Endothelial cell of umbilical vein (primary cell): Measurements from ENCODE around the gene TRERF1. TPM values are rescaled to one million over a fixed set of nuclear protein-coding genes. Genes with fewer than 3 reads are reported as not detected.

Experiments used
- BruUV-seq: library from RNA; stranded (reverse); fragments of 400-500 nt; replicated peaks from 2 replicates; lab custom pipeline; 2021; lab: Mats Ljungman, UMichigan
- CTCF ChIA-PET: fragments of 300-600, 350-600 bp; sonication (Branson Sonifier 250); formaldehyde crosslinking; loops from one replicate; lab custom pipeline; 2021; ENCODE audit warnings: antibody characterized with exemption, inconsistent platforms; lab: Charles Lee
- POLR2A ChIA-PET: fragments of 300-600, 350-600 bp; sonication (Branson Sonifier 250); formaldehyde crosslinking; loops from one replicate; lab custom pipeline; 2021; ENCODE audit warnings: antibody characterized with exemption, inconsistent platforms; lab: Charles Lee
- DNase-seq: peaks from one replicate; pipeline ENCODE4 v3.0.0-alpha.2; 2011; ENCODE audit warnings: low read depth, low spot score
- FAIRE-seq: peaks from 2 replicates; lab custom pipeline; 2011; peaks lifted over from hg19 to GRCh38; lab: Jason Lieb, UNC
- H2AFZ ChIP-seq: 2 replicates; pipeline ENCODE4 v1.6.0; 2012; ENCODE audit warnings: low read depth, low read length, control low read depth, inconsistent platforms
- H3K27ac ChIP-seq: 2 replicates; pipeline ENCODE4 v1.5.1; 2011; ENCODE audit warnings: low read depth, mild to moderate bottlenecking, control low read depth, low read length, moderate library complexity; ENCODE audit not compliant: insufficient read depth
- H3K27me3 ChIP-seq, 2 experiments: 2 replicates each; pipeline versions ENCODE4 v1.6.0 to v1.6.1; 2011; ENCODE audit warnings: low read length in 2 of 2, mixed read lengths in 1 of 2; ENCODE audit not compliant: control insufficient read depth in 2 of 2, insufficient read depth in 2 of 2
- H3K36me3 ChIP-seq, 2 experiments: 2 replicates in 1 of 2; 3 replicates in 1 of 2; pipeline ENCODE4 v1.5.1; 2011; ENCODE audit warnings: low read length in 2 of 2, mild to moderate bottlenecking in 1 of 2, moderate library complexity in 1 of 2; ENCODE audit not compliant: control insufficient read depth in 2 of 2, insufficient read depth in 2 of 2; ENCODE audit errors: extremely low read depth in 1 of 2
- H3K4me1 ChIP-seq: 3 replicates; pipeline ENCODE4 v1.5.1; 2011; ENCODE audit warnings: mild to moderate bottlenecking, low read length; ENCODE audit not compliant: control insufficient read depth, insufficient read depth; ENCODE audit errors: extremely low read depth
- H3K4me2 ChIP-seq: 2 replicates; pipeline ENCODE4 v1.6.1; 2011; ENCODE audit warnings: low read length, control low read depth, mixed read lengths; ENCODE audit not compliant: insufficient read depth
- H3K4me3 ChIP-seq, 3 experiments: fragments of 200-600 bp in 1 of 3; sonication (generic), shearing (Covaris generic) in 1 of 3; replicated peaks in 1 of 3; 2 replicates each; pipeline ENCODE4 v1.5.1; 2011 to 2016; ENCODE audit warnings: control low read depth in 3 of 3, low read length in 3 of 3, mild to moderate bottlenecking in 2 of 3, inconsistent platforms in 1 of 3, low read depth in 1 of 3, moderate library complexity in 1 of 3; ENCODE audit not compliant: insufficient read depth in 1 of 3
- H3K79me2 ChIP-seq: 2 replicates; pipeline ENCODE4 v1.6.0; 2012; ENCODE audit warnings: low read length, inconsistent platforms; ENCODE audit not compliant: control insufficient read depth, insufficient read depth
- H3K9ac ChIP-seq: replicated peaks from 2 replicates; pipeline ENCODE3; 2011; ENCODE audit warnings: low read length, control low read depth; ENCODE audit not compliant: insufficient read depth; ENCODE audit errors: extremely low read depth
- H3K9me1 ChIP-seq: replicated peaks from 3 replicates; pipeline ENCODE4 v1.6.0; 2011; ENCODE audit warnings: mild to moderate bottlenecking, low read length; ENCODE audit not compliant: control insufficient read depth, insufficient read depth; ENCODE audit errors: extremely low read depth
- H3K9me3 ChIP-seq: replicated peaks from 2 replicates; pipeline ENCODE4 v1.5.1; 2012; ENCODE audit warnings: low read length, inconsistent platforms; ENCODE audit not compliant: control insufficient read depth, insufficient read depth
- H4K20me1 ChIP-seq: replicated peaks from 2 replicates; pipeline ENCODE3; 2011; ENCODE audit warnings: mild to moderate bottlenecking, low read length; ENCODE audit not compliant: control insufficient read depth, insufficient read depth; ENCODE audit errors: extremely low read depth
- CTCF ChIP-seq, 2 donors: IDR thresholded peaks; 1 replicate in 1 of 2; 2 replicates in 1 of 2; pipeline ENCODE4 v1.5.1; 2011; ENCODE audit warnings: low read length in 2 of 2, mild to moderate bottlenecking in 2 of 2, moderate library complexity in 2 of 2, control low read depth in 1 of 2, inconsistent platforms in 1 of 2, low read depth in 1 of 2; ENCODE audit not compliant: insufficient read depth in 1 of 2; ENCODE audit errors: extremely low read depth in 1 of 2
- EZH2 ChIP-seq: IDR thresholded peaks from 2 replicates; pipeline ENCODE4 v1.6.1; 2012; ENCODE audit warnings: borderline replicate concordance, low read depth, mild to moderate bottlenecking, moderate library complexity, low read length, inconsistent platforms; ENCODE audit not compliant: severe bottlenecking
- FOS ChIP-seq: IDR thresholded peaks from 2 replicates; pipeline ENCODE4 v1.6.1; 2011; ENCODE audit warnings: mild to moderate bottlenecking, low read length, moderate library complexity, borderline replicate concordance; ENCODE audit not compliant: insufficient read depth
- GATA2 ChIP-seq: IDR thresholded peaks from 2 replicates; pipeline ENCODE4 v1.7.0; 2011; ENCODE audit warnings: low read depth, mild to moderate bottlenecking, moderate library complexity, mixed read lengths, low read length; ENCODE audit not compliant: insufficient read length, insufficient read depth
- JUN ChIP-seq: IDR thresholded peaks from 2 replicates; pipeline ENCODE4 v1.6.1; 2011; ENCODE audit warnings: borderline replicate concordance, low read depth; ENCODE audit not compliant: insufficient read length, insufficient read depth
- MYC ChIP-seq: IDR thresholded peaks from one replicate; pipeline ENCODE4 v1.6.1; 2011; ENCODE audit warnings: mild to moderate bottlenecking, low read depth, low read length
- POLR2A ChIP-seq: IDR thresholded peaks from 2 replicates; pipeline ENCODE4 v1.6.1; 2012; ENCODE audit warnings: low read depth, mild to moderate bottlenecking, control low read depth, low read length
- POLR2AphosphoS5 ChIP-seq: IDR thresholded peaks from 2 replicates; pipeline ENCODE4 v1.6.1; 2012; ENCODE audit warnings: low read depth, mild to moderate bottlenecking, control low read depth, low read length, moderate library complexity; ENCODE audit not compliant: insufficient read depth
- dilution Hi-C: fragments of 300-500 bp; cut with MboI; formaldehyde crosslinking; loops from one replicate; pipeline ENCODE4 v1.15.0; 2019; ENCODE audit warnings: low sequenced_read_pairs; ENCODE audit not compliant: extremely low pct_ligation_motif_present
- intact Hi-C: fragments of 100-400 bp; cut with micrococcal nuclease; formaldehyde crosslinking; loops from one replicate; pipeline ENCODE4 v1.10.0; 2022
- polyA plus RNA-seq, 4 experiments: library from polyadenylated mRNA; depleted of rRNA in 3 of 4; stranded (reverse) in 3 of 4; unstranded in 1 of 4; fragments of >200 nt; gene quantifications; 2 replicates each; pipeline versions ENCODE4 v1.2.1 to v1.2.3, GENCODE V29; 2011 to 2012; ENCODE audit warnings: missing spikeins in 1 of 4
- total RNA-seq: library from RNA; stranded (reverse); gene quantifications from 2 replicates; pipeline ENCODE4 v1.2.3, GENCODE V29; 2021
- TF ChIP-seq, protein P1 (sequence below): IDR thresholded peaks from 2 replicates; pipeline ENCODE4 v1.6.1; 2011; ENCODE audit not compliant: insufficient read depth, insufficient read length

The TRERF1 gene
- total and polyA plus RNA-seq, 2 donors (not counting 3 experiments of a cell fraction or from before 2014, with no cell fraction given), result 0.73 to 5.5 TPM

DNA sequence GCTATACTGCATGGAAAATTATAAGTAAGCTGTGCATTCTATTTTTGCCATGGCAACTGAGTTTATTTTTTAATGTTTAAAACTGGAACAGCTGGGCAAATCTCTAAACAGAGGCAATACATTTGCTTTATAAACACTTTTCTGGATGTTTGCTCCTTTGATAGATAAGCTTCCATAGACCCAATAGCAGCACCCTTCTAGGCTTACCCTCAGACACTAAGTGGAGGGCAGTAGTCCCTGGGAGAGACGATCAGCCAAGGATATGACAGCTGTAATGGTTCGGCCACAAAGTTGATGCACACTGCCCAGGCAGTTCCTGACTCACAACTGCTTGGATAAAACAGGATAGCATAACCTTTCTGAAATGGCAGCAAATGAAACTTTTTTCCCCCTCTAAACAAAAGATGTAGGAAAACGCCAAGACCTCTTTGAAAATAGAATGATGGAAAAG is 225.5 kb downstream of the TRERF1 start:
- no peaks in the 10 kb centered on the region for H3K9me3 ChIP-seq
- H3K4me1 ChIP-seq, result peaks cover 4% of the 10 kb centered on the region
- no TSS peak for BruUV-seq
- ChIA-PET POLR2A (no interaction called here), CTCF (interaction anchor here (1.2 to 2.0 kb wide), 4 partner anchors 18 to 321 kb away, joined by 3 to 7 read pairs (median 4); no protein-coding TSS in a partner anchor)
- H4K20me1 ChIP-seq, result no peaks in the 10 kb centered on the region
- H3K9ac ChIP-seq, result no peak overlapping the region
- H3K36me3 ChIP-seq, result no peaks in the 10 kb centered on the region
- dilution Hi-C loops, result no loop called here
- DNase-seq (no peak), FAIRE-seq (no peak)
- no peaks in the 10 kb centered on the region for H3K9me1 ChIP-seq
- no peak overlapping the region for H3K4me3 ChIP-seq
- H3K27ac ChIP-seq, result no peak overlapping the region
- intact Hi-C loops, result no loop called here
- TF ChIP-seq POLR2A (no peak), FOS (no peak), GATA2 (no peak), JUN (no peak), EZH2 (no peak), CTCF (IDR thresholded peaks at IDR 0.05; ENCODE audit: extremely low read depth in 1 of 2, insufficient read depth in 1 of 2, low read depth in 1 of 2, low read length in 2 of 2) (no peak), POLR2AphosphoS5 (no peak), MYC (no peak)
- TF ChIP-seq, protein P1, sequence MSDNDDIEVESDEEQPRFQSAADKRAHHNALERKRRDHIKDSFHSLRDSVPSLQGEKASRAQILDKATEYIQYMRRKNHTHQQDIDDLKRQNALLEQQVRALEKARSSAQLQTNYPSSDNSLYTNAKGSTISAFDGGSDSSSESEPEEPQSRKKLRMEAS, result no peak
- no peak overlapping the region for H2AFZ ChIP-seq
- no peaks in the 10 kb centered on the region for H3K79me2 ChIP-seq
- no peak overlapping the region for H3K4me2 ChIP-seq
- H3K27me3 ChIP-seq, result no peaks in the 10 kb centered on the region
